IMR-90 (cell line): Measurements from ENCODE around the gene DOC2B. TPM values are rescaled to one million over a fixed set of nuclear protein-coding genes. Genes with fewer than 3 reads are reported as not detected.

Experiments
- ATAC-seq: fragments of 200-7000 bp; cut with Tn5 transposase; 2 replicates; pipeline ENCODE4 v1.9.1; 2020; ENCODE audit warnings: low read depth, mild to moderate bottlenecking, moderate library complexity
- BruUV-seq: library from RNA; stranded (reverse); fragments of 400-500 nt; replicated peaks from 2 replicates; lab custom pipeline; 2021; lab: Mats Ljungman, UMichigan
- CTCF ChIA-PET: fragments of 300-600 bp; formaldehyde crosslinking; extraction: SDS; loops from one replicate; lab custom pipeline; 2021; ENCODE audit warnings: antibody characterized with exemption; lab: Yijun Ruan, JAX
- POLR2A ChIA-PET: fragments of 300-600 bp; sonication (Branson Sonifier 250); formaldehyde crosslinking; loops from one replicate; lab custom pipeline; 2022; ENCODE audit warnings: antibody characterized with exemption; ENCODE audit not compliant: unreplicated experiment; lab: Charles Lee
- DNase-seq: peaks from one replicate; pipeline ENCODE4 v3.0.0; 2013
- H2AFZ ChIP-seq: replicated peaks from 2 replicates; pipeline ENCODE3; 2013; ENCODE audit warnings: low read length, mild to moderate bottlenecking; ENCODE audit not compliant: poor library complexity
- H2AK5ac ChIP-seq: 2 replicates; pipeline ENCODE4 v1.6.1; 2013; ENCODE audit warnings: low read depth, low read length, inconsistent platforms
- H2AK9ac ChIP-seq: replicated peaks from 2 replicates; pipeline ENCODE3; 2013; ENCODE audit warnings: mild to moderate bottlenecking, low read depth, low read length, moderate library complexity; ENCODE audit not compliant: poor library complexity
- H2BK120ac ChIP-seq: 2 replicates; pipeline ENCODE4 v1.6.1; 2013; ENCODE audit warnings: low read depth, low read length, inconsistent platforms
- H2BK15ac ChIP-seq: 3 replicates; pipeline ENCODE4 v1.6.1; 2013; ENCODE audit warnings: low read depth, low read length, inconsistent platforms
- H2BK20ac ChIP-seq: 2 replicates; pipeline ENCODE4 v1.6.1; 2013; ENCODE audit warnings: low read depth, mild to moderate bottlenecking, inconsistent platforms, low read length, moderate library complexity
- H2BK5ac ChIP-seq: 2 replicates; pipeline ENCODE4 v1.6.1; 2013; ENCODE audit warnings: mild to moderate bottlenecking, low read depth, low read length, inconsistent platforms; ENCODE audit not compliant: poor library complexity, severe bottlenecking
- H3K14ac ChIP-seq: replicated peaks from 2 replicates; pipeline ENCODE4 v1.6.1; 2013; ENCODE audit warnings: low read depth, low read length, inconsistent platforms
- H3K18ac ChIP-seq: 2 replicates; pipeline ENCODE4 v1.6.1; 2013; ENCODE audit warnings: low read depth, low read length, control low read depth
- H3K23ac ChIP-seq: 2 replicates; pipeline ENCODE4 v1.6.1; 2013; ENCODE audit warnings: low read depth, low read length, inconsistent platforms
- H3K27ac ChIP-seq: 2 replicates; pipeline ENCODE4 v1.5.1; 2013; ENCODE audit warnings: mild to moderate bottlenecking, control low read depth, low read length; ENCODE audit not compliant: insufficient read depth
- H3K27me3 ChIP-seq: 2 replicates; pipeline ENCODE4 v1.6.1; 2013; ENCODE audit warnings: low read length; ENCODE audit not compliant: control insufficient read depth, insufficient read depth
- H3K36me3 ChIP-seq: 2 replicates; pipeline ENCODE4 v1.6.1; 2013; ENCODE audit warnings: low read length, mixed read lengths; ENCODE audit not compliant: control insufficient read depth, insufficient read depth
- H3K4ac ChIP-seq: 2 replicates; pipeline ENCODE4 v1.6.1; 2013; ENCODE audit warnings: low read depth, low read length, inconsistent platforms
- H3K4me1 ChIP-seq: 2 replicates; pipeline ENCODE4 v1.6.1; 2013; ENCODE audit warnings: low read length, mixed read lengths; ENCODE audit not compliant: control insufficient read depth, insufficient read depth
- H3K4me2 ChIP-seq: 2 replicates; pipeline ENCODE4 v1.6.1; 2013; ENCODE audit warnings: low read depth, mild to moderate bottlenecking, control low read depth, low read length, moderate library complexity
- H3K4me3 ChIP-seq: 2 replicates; pipeline ENCODE4 v1.5.1; 2013; ENCODE audit warnings: low read depth, mild to moderate bottlenecking, control low read depth, low read length, moderate library complexity; ENCODE audit not compliant: insufficient read depth
- H3K56ac ChIP-seq: 2 replicates; pipeline ENCODE4 v1.6.1; 2013; ENCODE audit warnings: low read length, inconsistent platforms; ENCODE audit not compliant: insufficient read depth; ENCODE audit errors: extremely low read depth
- H3K79me1 ChIP-seq, 2 experiments: 2 replicates each; pipeline ENCODE4 v1.6.1; 2013; ENCODE audit warnings: low read length in 2 of 2, inconsistent platforms in 1 of 2, low read depth in 1 of 2
- H3K9ac ChIP-seq: 2 replicates; pipeline ENCODE4 v1.6.1; 2013; ENCODE audit warnings: low read depth, low read length, control low read depth
- H3K9me1 ChIP-seq: 2 replicates; pipeline ENCODE4 v1.6.1; 2013; ENCODE audit warnings: low read length, inconsistent platforms; ENCODE audit not compliant: insufficient read depth
- H3K9me3 ChIP-seq: 2 replicates; pipeline ENCODE4 v1.6.1; 2013; ENCODE audit warnings: low read length; ENCODE audit not compliant: control insufficient read depth, insufficient read depth
- H4K20me1 ChIP-seq: 2 replicates; pipeline ENCODE4 v1.6.1; 2013; ENCODE audit warnings: low read length, inconsistent platforms; ENCODE audit not compliant: insufficient read depth
- H4K5ac ChIP-seq: 2 replicates; pipeline ENCODE4 v1.6.1; 2013; ENCODE audit warnings: mild to moderate bottlenecking, low read depth, low read length, control low read depth
- H4K8ac ChIP-seq, 2 experiments: 2 replicates each; pipeline ENCODE4 v1.6.1; 2013; ENCODE audit warnings: low read depth in 2 of 2, low read length in 2 of 2, control low read depth in 1 of 2, inconsistent platforms in 1 of 2
- H4K91ac ChIP-seq: 2 replicates; pipeline ENCODE4 v1.6.1; 2013; ENCODE audit warnings: low read depth, low read length, inconsistent platforms; ENCODE audit not compliant: insufficient read depth
- BHLHE40 ChIP-seq: fragments of 150-350 bp; IDR thresholded peaks from 2 replicates; pipeline ENCODE4 v1.6.1; 2016; ENCODE audit warnings: mild to moderate bottlenecking, low read depth, low read length
- CEBPB ChIP-seq: IDR thresholded peaks from 2 replicates; pipeline ENCODE4 v1.6.1; 2012; ENCODE audit warnings: low read depth, low read length, improper control_type of control experiment
- CHD1 ChIP-seq: IDR thresholded peaks from 2 replicates; pipeline ENCODE4 v1.6.1; 2012; ENCODE audit warnings: low read depth, low read length, improper control_type of control experiment
- FOS ChIP-seq: fragments of 150-350 bp; IDR thresholded peaks from 2 replicates; pipeline ENCODE4 v1.6.1; 2016; ENCODE audit warnings: low read depth, low read length
- MAFK ChIP-seq: IDR thresholded peaks from 2 replicates; pipeline ENCODE4 v1.6.1; 2012; ENCODE audit warnings: low read depth, low read length, improper control_type of control experiment
- MAZ ChIP-seq: IDR thresholded peaks from 2 replicates; pipeline ENCODE4 v1.6.1; 2012; ENCODE audit warnings: low read depth, mild to moderate bottlenecking, low read length, improper control_type of control experiment, moderate library complexity, borderline replicate concordance
- MXI1 ChIP-seq: IDR thresholded peaks from 2 replicates; pipeline ENCODE4 v1.6.1; 2012; ENCODE audit warnings: low read depth, mild to moderate bottlenecking, low read length, moderate library complexity, borderline replicate concordance
- NFE2L2 ChIP-seq: fragments of 150-350 bp; IDR thresholded peaks from 2 replicates; pipeline ENCODE4 v1.6.1; 2016; ENCODE audit warnings: low read depth, mild to moderate bottlenecking, low read length
- POLR2A ChIP-seq: IDR thresholded peaks from 2 replicates; pipeline ENCODE4 v1.6.1; 2012; ENCODE audit warnings: mild to moderate bottlenecking, low read depth, low read length
- RAD21 ChIP-seq: IDR thresholded peaks from 2 replicates; pipeline ENCODE4 v1.6.1; 2012; ENCODE audit warnings: low read length, improper control_type of control experiment
- RCOR1 ChIP-seq: IDR thresholded peaks from 2 replicates; pipeline ENCODE4 v1.6.1; 2012; ENCODE audit warnings: mild to moderate bottlenecking, low read length, improper control_type of control experiment; ENCODE audit not compliant: insufficient replicate concordance
- RFX5 ChIP-seq: IDR thresholded peaks from 2 replicates; pipeline ENCODE4 v1.8.0; 2012; ENCODE audit warnings: low read depth, mild to moderate bottlenecking, low read length, moderate library complexity
- WGBS, 2 experiments: methylation state at CpG; one replicate each; pipeline versions ENCODE4 v1.1.5 to v1.1.7; 2013; ENCODE audit warnings: missing lambda C conversion rate in 2 of 2; ENCODE audit not compliant: insufficient read length in 1 of 2; ENCODE audit errors: extremely low coverage in 2 of 2; 5-methylcytosine and 5-hydroxymethylcytosine counted together
- dilution Hi-C: fragments of 300-500 bp; cut with HindIII; formaldehyde crosslinking; loops from one replicate; pipeline ENCODE4 v1.14.3; 2018; ENCODE audit warnings: low sequenced_read_pairs; ENCODE audit not compliant: unreplicated experiment
- in situ Hi-C: fragments of 300-500 bp; cut with MboI; formaldehyde crosslinking; loops from 3 replicates; pipeline ENCODE4 v1.14.3; 2019; ENCODE audit warnings: low sequenced_read_pairs, inconsistent platforms, mixed read lengths
- intact Hi-C: fragments of 100-400 bp; cut with micrococcal nuclease; formaldehyde crosslinking; loops from 2 replicates; pipeline ENCODE4 v1.10.0; 2022
- polyA plus RNA-seq, 3 experiments: library from polyadenylated mRNA; depleted of rRNA; stranded (reverse); fragments of >200 nt; gene quantifications; 2 replicates each; pipeline ENCODE4 v1.2.3, GENCODE V29; 2012; ENCODE audit warnings: low replicate concordance in 1 of 3
- total RNA-seq: library from RNA; depleted of rRNA; stranded (reverse); fragments of >200 nt; gene quantifications from 2 replicates; pipeline ENCODE4 v1.2.3, GENCODE V29; 2012
- TF ChIP-seq, protein P1 (sequence below): fragments of 150-350 bp; IDR thresholded peaks from 2 replicates; pipeline ENCODE4 v1.6.1; 2016; ENCODE audit warnings: low read depth, mild to moderate bottlenecking, low read length, moderate library complexity, borderline replicate concordance
- TF ChIP-seq, protein P2 (sequence below): fragments of 150-350 bp; IDR thresholded peaks from 2 replicates; pipeline ENCODE4 v1.6.1; 2017; ENCODE audit warnings: mild to moderate bottlenecking, antibody characterized with exemption, low read length, low read depth
- TF ChIP-seq, protein P3 (sequence below): conservative IDR thresholded peaks from 2 replicates; pipeline ENCODE4 v1.5.1; 2012; ENCODE audit warnings: mild to moderate bottlenecking, low read depth, low read length, improper control_type of control experiment

Gene DOC2B
- total and polyA plus RNA-seq, 2 of the 4 experiments (the other 2 are of a cell fraction), result not detected

DNA sequence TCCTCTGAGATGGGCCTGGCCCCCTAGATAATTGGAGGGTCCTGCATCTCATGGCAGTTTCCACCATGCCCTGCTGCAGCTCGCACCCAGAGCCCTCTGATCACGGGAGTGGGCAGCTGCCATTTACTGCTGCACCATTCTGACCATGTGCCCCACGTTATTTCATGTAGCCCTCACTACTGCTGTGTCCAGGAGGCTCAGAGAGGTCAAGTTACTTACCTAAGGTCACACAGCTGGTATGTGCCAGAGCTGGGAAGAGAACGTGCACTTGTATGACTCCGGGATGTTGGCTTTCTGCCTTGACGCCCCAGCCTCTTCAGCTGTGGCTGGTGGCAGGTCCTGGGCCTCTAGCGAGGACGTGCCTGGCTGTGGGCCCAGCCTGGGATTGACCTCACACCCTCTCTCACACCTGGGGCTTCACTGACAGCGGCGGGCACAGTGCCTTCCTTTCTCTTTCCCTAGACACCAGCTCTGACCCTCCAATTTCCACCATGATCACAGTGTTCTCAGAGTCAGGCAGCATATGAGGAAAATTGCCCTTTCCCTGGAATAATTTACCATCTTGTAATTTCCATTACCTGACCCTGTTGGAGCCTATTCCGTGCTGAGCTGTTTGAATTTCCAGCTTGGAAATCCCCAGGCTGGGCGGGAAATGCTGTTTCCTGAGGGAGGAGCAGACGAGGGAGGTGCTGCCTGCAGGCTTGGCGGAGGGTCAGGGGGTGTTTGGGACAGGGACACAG lies 18.5 kb upstream of the DOC2B start:
- Histone ChIP-seq H3K18ac (no peak overlapping the region), H3K27ac (no peak overlapping the region), H2BK120ac (no peak overlapping the region), H4K91ac (no peak overlapping the region), H3K36me3 (no peaks in the 10 kb centered on the region), H3K79me1 (no peaks in the 10 kb centered on the region), H3K4ac (no peak overlapping the region), H4K5ac (no peak overlapping the region), H3K27me3 (peaks cover 34% of the 10 kb centered on the region), H4K20me1 (no peaks in the 10 kb centered on the region), H3K23ac (no peak overlapping the region), H3K4me2 (no peak overlapping the region), H2BK15ac (no peak overlapping the region), H3K9ac (no peak overlapping the region), H3K9me1 (no peaks in the 10 kb centered on the region), H3K4me1 (no peaks in the 10 kb centered on the region), H2AK5ac (no peak overlapping the region), H2BK20ac (no peak overlapping the region), H3K14ac (no peak overlapping the region), H3K56ac (no peak overlapping the region), H3K9me3 (no peaks in the 10 kb centered on the region), H2BK5ac (no peak overlapping the region), H2AK9ac (peak overlapping the region; percentile 15), H4K8ac (no peak overlapping the region), H2AFZ (no peak overlapping the region), H3K4me3 (no peak overlapping the region)
- ATAC-seq, result no peak
- dilution Hi-C loops, result no loop called here
- WGBS, 2 experiments, result 27% methylated on average over 11 of the region's 14 CpGs; no CpG with 5 or more reads in 1 of the 2 experiments
- intact Hi-C loops, result no loop called here
- no peak for DNase-seq
- no TSS peak for BruUV-seq
- in situ Hi-C loops, result loop anchor here (5.0 kb wide), 1 partner anchor 77 kb away; no protein-coding TSS in a partner anchor
- CTCF ChIA-PET, result interaction anchor here (0.6 kb wide), 1 partner anchor 22 kb away, joined by 3 read pairs; no protein-coding TSS in a partner anchor
- POLR2A ChIA-PET, result no interaction called here
- TF ChIP-seq, protein P1, sequence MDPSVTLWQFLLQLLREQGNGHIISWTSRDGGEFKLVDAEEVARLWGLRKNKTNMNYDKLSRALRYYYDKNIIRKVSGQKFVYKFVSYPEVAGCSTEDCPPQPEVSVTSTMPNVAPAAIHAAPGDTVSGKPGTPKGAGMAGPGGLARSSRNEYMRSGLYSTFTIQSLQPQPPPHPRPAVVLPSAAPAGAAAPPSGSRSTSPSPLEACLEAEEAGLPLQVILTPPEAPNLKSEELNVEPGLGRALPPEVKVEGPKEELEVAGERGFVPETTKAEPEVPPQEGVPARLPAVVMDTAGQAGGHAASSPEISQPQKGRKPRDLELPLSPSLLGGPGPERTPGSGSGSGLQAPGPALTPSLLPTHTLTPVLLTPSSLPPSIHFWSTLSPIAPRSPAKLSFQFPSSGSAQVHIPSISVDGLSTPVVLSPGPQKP, result no peak
- TF ChIP-seq BHLHE40, result no peak
- no peak for TF ChIP-seq NFE2L2
- TF ChIP-seq, protein P2, sequence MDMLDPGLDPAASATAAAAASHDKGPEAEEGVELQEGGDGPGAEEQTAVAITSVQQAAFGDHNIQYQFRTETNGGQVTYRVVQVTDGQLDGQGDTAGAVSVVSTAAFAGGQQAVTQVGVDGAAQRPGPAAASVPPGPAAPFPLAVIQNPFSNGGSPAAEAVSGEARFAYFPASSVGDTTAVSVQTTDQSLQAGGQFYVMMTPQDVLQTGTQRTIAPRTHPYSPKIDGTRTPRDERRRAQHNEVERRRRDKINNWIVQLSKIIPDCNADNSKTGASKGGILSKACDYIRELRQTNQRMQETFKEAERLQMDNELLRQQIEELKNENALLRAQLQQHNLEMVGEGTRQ, result no peak
- no peak for TF ChIP-seq POLR2A
- TF ChIP-seq MAZ, result no peak
- TF ChIP-seq RCOR1, result no peak
- no peak for TF ChIP-seq CHD1
- no peak for TF ChIP-seq RFX5
- no peak for TF ChIP-seq MAFK
- TF ChIP-seq, protein P3, sequence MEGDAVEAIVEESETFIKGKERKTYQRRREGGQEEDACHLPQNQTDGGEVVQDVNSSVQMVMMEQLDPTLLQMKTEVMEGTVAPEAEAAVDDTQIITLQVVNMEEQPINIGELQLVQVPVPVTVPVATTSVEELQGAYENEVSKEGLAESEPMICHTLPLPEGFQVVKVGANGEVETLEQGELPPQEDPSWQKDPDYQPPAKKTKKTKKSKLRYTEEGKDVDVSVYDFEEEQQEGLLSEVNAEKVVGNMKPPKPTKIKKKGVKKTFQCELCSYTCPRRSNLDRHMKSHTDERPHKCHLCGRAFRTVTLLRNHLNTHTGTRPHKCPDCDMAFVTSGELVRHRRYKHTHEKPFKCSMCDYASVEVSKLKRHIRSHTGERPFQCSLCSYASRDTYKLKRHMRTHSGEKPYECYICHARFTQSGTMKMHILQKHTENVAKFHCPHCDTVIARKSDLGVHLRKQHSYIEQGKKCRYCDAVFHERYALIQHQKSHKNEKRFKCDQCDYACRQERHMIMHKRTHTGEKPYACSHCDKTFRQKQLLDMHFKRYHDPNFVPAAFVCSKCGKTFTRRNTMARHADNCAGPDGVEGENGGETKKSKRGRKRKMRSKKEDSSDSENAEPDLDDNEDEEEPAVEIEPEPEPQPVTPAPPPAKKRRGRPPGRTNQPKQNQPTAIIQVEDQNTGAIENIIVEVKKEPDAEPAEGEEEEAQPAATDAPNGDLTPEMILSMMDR, result no peak
- TF ChIP-seq RAD21, result no peak
- TF ChIP-seq FOS, result no peak
- TF ChIP-seq MXI1, result no peak
- no peak for TF ChIP-seq CEBPB
